ENCODE measurements around the gene CNTNAP2. TPM values are rescaled to one million over a fixed set of nuclear protein-coding genes. Genes with fewer than 3 reads are reported as not detected.

Gene CNTNAP2
- total RNA-seq, 1 experiment from 2014 or later, result 42.5 TPM

DNA sequence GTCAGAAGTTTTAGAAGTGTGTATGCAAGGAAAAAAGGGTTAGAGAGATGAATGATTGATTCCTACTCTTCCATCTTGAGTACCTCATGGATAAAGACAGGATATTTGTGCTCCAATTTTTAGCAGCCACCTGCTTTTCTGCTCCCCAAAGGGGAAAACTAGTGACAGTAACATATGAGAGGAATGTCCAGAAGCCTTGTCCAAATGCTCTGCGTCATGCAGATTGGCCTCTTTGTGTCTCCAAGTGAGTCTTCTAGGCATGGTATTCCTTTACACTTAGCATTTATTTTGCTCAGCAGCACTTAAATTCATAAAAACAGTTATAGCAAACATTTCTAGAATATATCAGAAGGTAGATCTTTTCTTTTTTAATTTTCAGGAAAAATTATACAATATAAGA is 306.8 kb downstream of the CNTNAP2 start:
- Histone ChIP-seq H3K4me3 (ENCODE audit: low read depth, low read length) (no peak overlapping the region), H3K36me3 (ENCODE audit: control insufficient read depth, insufficient read depth, low read length) (no peaks in the 10 kb centered on the region), H3K27me3 (replicated peaks; ENCODE audit: control insufficient read depth, insufficient read depth, low read length) (no peaks in the 10 kb centered on the region), H3K9me3 (no peaks in the 10 kb centered on the region), H3K4me1 (no peaks in the 10 kb centered on the region)
- BruUV-seq (replicated peaks), result no TSS peak
- ChIA-PET POLR2A (no interaction called here), CTCF (no interaction called here)
- TF ChIP-seq, protein P1, sequence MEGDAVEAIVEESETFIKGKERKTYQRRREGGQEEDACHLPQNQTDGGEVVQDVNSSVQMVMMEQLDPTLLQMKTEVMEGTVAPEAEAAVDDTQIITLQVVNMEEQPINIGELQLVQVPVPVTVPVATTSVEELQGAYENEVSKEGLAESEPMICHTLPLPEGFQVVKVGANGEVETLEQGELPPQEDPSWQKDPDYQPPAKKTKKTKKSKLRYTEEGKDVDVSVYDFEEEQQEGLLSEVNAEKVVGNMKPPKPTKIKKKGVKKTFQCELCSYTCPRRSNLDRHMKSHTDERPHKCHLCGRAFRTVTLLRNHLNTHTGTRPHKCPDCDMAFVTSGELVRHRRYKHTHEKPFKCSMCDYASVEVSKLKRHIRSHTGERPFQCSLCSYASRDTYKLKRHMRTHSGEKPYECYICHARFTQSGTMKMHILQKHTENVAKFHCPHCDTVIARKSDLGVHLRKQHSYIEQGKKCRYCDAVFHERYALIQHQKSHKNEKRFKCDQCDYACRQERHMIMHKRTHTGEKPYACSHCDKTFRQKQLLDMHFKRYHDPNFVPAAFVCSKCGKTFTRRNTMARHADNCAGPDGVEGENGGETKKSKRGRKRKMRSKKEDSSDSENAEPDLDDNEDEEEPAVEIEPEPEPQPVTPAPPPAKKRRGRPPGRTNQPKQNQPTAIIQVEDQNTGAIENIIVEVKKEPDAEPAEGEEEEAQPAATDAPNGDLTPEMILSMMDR (IDR thresholded peaks at IDR 0.05; ENCODE audit: insufficient read depth in 1 of 2, low read depth in 1 of 2, low read length in 1 of 2, severe bottlenecking in 1 of 2, unreplicated experiment in 1 of 2), result no peak
- no peaks in the 10 kb centered on the region for H3K27me3 Mint-ChIP-seq (ENCODE audit: insufficient read depth, unreplicated experiment)
- no peak for DNase-seq
- H3K36me3 Mint-ChIP-seq (ENCODE audit: insufficient read depth, unreplicated experiment), result no peaks in the 10 kb centered on the region
- no peak overlapping the region for H3K4me3 Mint-ChIP-seq (ENCODE audit: unreplicated experiment)
- no peaks in the 10 kb centered on the region for H3K4me1 Mint-ChIP-seq (ENCODE audit: low read depth, unreplicated experiment)
- intact Hi-C loops (cut with micrococcal nuclease; ENCODE audit: unreplicated experiment), result no loop called here
- H3K9me3 Mint-ChIP-seq (ENCODE audit: unreplicated experiment), result no peaks in the 10 kb centered on the region
- no peak overlapping the region for H3K27ac Mint-ChIP-seq (ENCODE audit: unreplicated experiment)

DNA sequence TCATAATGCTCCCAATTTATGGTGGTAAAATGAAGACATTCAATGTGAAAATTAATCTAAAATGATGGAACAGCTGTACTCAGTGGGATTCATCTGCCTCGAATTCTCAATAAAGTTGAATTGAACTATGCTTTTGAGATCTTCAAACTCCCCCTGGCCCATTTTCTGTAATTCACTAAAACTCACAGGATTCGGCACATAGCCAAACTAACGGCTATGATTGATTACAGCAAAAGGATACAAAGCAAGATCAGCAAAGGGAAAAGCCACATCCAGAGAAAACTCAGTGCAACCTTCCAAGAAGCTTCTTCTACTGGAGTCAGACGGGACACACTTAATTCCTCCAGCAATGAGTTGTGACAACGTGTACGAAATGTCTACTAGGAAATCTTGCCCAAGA is 307.5 kb downstream of the CNTNAP2 start:
- H3K27me3 Mint-ChIP-seq (ENCODE audit: insufficient read depth, unreplicated experiment), result no peaks in the 10 kb centered on the region
- no peaks in the 10 kb centered on the region for H3K9me3 ChIP-seq
- intact Hi-C loops (cut with micrococcal nuclease; ENCODE audit: unreplicated experiment), result no loop called here

DNA sequence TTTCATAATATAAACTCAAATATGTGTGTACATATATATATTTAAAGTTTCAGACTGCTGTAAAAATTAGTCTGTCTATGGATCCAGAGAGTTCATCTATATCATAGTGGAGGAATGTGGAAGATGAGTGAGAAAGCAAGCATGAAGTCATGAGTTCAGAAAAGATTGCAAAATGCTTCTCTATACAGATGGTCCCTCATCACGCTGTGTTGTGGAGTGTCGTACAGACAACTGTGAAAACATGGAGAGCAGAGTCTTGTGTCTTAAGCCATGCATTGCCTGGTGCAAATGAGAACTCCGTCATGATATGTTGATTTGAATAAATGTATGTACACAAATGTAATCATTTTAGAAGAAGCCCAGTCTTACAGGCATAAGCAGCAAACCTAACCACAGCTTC is 316.9 kb downstream of the CNTNAP2 start:
- ChIA-PET CTCF (no interaction called here), POLR2A (no interaction called here)
- Histone ChIP-seq H3K36me3 (ENCODE audit: control insufficient read depth, insufficient read depth, low read length) (no peaks in the 10 kb centered on the region), H3K9me3 (no peaks in the 10 kb centered on the region), H3K4me3 (ENCODE audit: low read depth, low read length) (no peak overlapping the region), H3K4me1 (no peaks in the 10 kb centered on the region), H3K27me3 (replicated peaks; ENCODE audit: control insufficient read depth, insufficient read depth, low read length) (no peaks in the 10 kb centered on the region)
- Mint-ChIP-seq H3K4me1 (ENCODE audit: low read depth, unreplicated experiment) (no peaks in the 10 kb centered on the region), H3K27me3 (ENCODE audit: insufficient read depth, unreplicated experiment) (no peaks in the 10 kb centered on the region), H3K36me3 (ENCODE audit: insufficient read depth, unreplicated experiment) (no peaks in the 10 kb centered on the region), H3K9me3 (ENCODE audit: unreplicated experiment) (no peaks in the 10 kb centered on the region), H3K27ac (ENCODE audit: unreplicated experiment) (no peak overlapping the region), H3K4me3 (ENCODE audit: unreplicated experiment) (no peak overlapping the region)
- no peak for DNase-seq
- BruUV-seq (replicated peaks), result no TSS peak
- intact Hi-C loops (cut with micrococcal nuclease; ENCODE audit: unreplicated experiment), result no loop called here
- TF ChIP-seq, protein P1 (IDR thresholded peaks at IDR 0.05; ENCODE audit: insufficient read depth in 1 of 2, low read depth in 1 of 2, low read length in 1 of 2, severe bottlenecking in 1 of 2, unreplicated experiment in 1 of 2), result no peak

More for the DNA sequence above, 307.5 kb downstream of the CNTNAP2 start:
- Mint-ChIP-seq H3K4me1 (ENCODE audit: low read depth, unreplicated experiment) (no peaks in the 10 kb centered on the region), H3K36me3 (ENCODE audit: insufficient read depth, unreplicated experiment) (no peaks in the 10 kb centered on the region), H3K4me3 (ENCODE audit: unreplicated experiment) (no peak overlapping the region), H3K9me3 (ENCODE audit: unreplicated experiment) (no peaks in the 10 kb centered on the region), H3K27ac (ENCODE audit: unreplicated experiment) (no peak overlapping the region)
- Histone ChIP-seq H3K36me3 (ENCODE audit: control insufficient read depth, insufficient read depth, low read length) (no peaks in the 10 kb centered on the region), H3K4me1 (no peaks in the 10 kb centered on the region), H3K27me3 (replicated peaks; ENCODE audit: control insufficient read depth, insufficient read depth, low read length) (no peaks in the 10 kb centered on the region), H3K4me3 (ENCODE audit: low read depth, low read length) (no peak overlapping the region)
- CTCF ChIA-PET, result no interaction called here
- DNase-seq, result no peak
- no TSS peak for BruUV-seq (replicated peaks)
- TF ChIP-seq, protein P1 (IDR thresholded peaks at IDR 0.05; ENCODE audit: insufficient read depth in 1 of 2, low read depth in 1 of 2, low read length in 1 of 2, severe bottlenecking in 1 of 2, unreplicated experiment in 1 of 2), result no peak
- POLR2A ChIA-PET, result no interaction called here

Measured in Caco-2 (cell line).